GM12878 (cell line): ENCODE measurements around the gene HERPUD1. TPM values are rescaled to one million over a fixed set of nuclear protein-coding genes. Genes with fewer than 3 reads are reported as not detected.
A peak's percentile ranks its signal among the peaks of the same experiment; 100 is the strongest.

Source experiments
- ATAC-seq: fragments of 200-7000 bp; cut with Tn5 transposase; 3 replicates; pipeline ENCODE4 v1.9.1; 2020; ENCODE audit warnings: mild to moderate bottlenecking, moderate library complexity
- BruUV-seq: library from RNA; stranded (reverse); fragments of 400-500 nt; replicated peaks from 2 replicates; lab custom pipeline; 2021; lab: Mats Ljungman, UMichigan
- CTCF ChIA-PET: fragments of 300-600 bp; sonication (Branson Sonifier 250); formaldehyde crosslinking; extraction: SDS; loops from one replicate; lab custom pipeline; 2021; ENCODE audit warnings: inconsistent platforms; lab: Yijun Ruan, JAX
- POLR2A ChIA-PET: fragments of 350-600 bp; formaldehyde crosslinking; extraction: SDS; loops from one replicate; lab custom pipeline; 2021; ENCODE audit warnings: inconsistent platforms; lab: Charles Lee
- RAD21 ChIA-PET: fragments of 300-600 bp; sonication (Branson Sonifier 250); formaldehyde crosslinking; loops from one replicate; lab custom pipeline; 2023; ENCODE audit warnings: antibody characterized with exemption; ENCODE audit not compliant: unreplicated experiment; lab: Charles Lee
- SMC1A ChIA-PET: fragments of 300-600 bp; sonication (Branson Sonifier 250); formaldehyde crosslinking; loops from one replicate; lab custom pipeline; 2023; ENCODE audit not compliant: unreplicated experiment, uncharacterized antibody; lab: Charles Lee
- DNase-seq: peaks from one replicate; pipeline ENCODE4 v3.0.0-alpha.2; 2011; ENCODE audit warnings: low read depth, low spot score
- FAIRE-seq: peaks from 3 replicates; lab custom pipeline; 2011; peaks lifted over from hg19 to GRCh38; lab: Jason Lieb, UNC
- H2AFZ ChIP-seq: 2 replicates; pipeline ENCODE4 v1.6.0; 2011; ENCODE audit warnings: low read depth, low read length, control low read depth; ENCODE audit not compliant: control insufficient read depth
- H3K27ac ChIP-seq: 2 replicates; pipeline ENCODE4 v1.5.1; 2011; ENCODE audit warnings: control low read depth; ENCODE audit not compliant: control insufficient read depth, insufficient read depth
- H3K27me3 ChIP-seq, 2 experiments: replicated peaks in 1 of 2; 2 replicates each; pipeline versions ENCODE4 v1.6.0 to v1.6.1; 2011; ENCODE audit warnings: low read length in 1 of 2; ENCODE audit not compliant: control insufficient read depth in 2 of 2, insufficient read depth in 2 of 2
- H3K36me3 ChIP-seq, 2 experiments: 2 replicates each; pipeline ENCODE4 v1.5.1; 2011; ENCODE audit warnings: low read length in 1 of 2; ENCODE audit not compliant: control insufficient read depth in 2 of 2, insufficient read depth in 2 of 2
- H3K4me1 ChIP-seq: 2 replicates; pipeline ENCODE4 v1.6.1; 2011; ENCODE audit warnings: mild to moderate bottlenecking, low read length, moderate library complexity, mixed read lengths; ENCODE audit not compliant: control insufficient read depth, insufficient read depth
- H3K4me2 ChIP-seq: 2 replicates; pipeline ENCODE4 v1.6.0; 2011; ENCODE audit warnings: control low read depth; ENCODE audit not compliant: control insufficient read depth, insufficient read depth
- H3K4me3 ChIP-seq: fragments of 200-600 bp; sonication (generic); 2 replicates; pipeline ENCODE4 v1.5.1; 2016
- H3K79me2 ChIP-seq: 2 replicates; pipeline ENCODE4 v1.6.0; 2011; ENCODE audit warnings: low read length; ENCODE audit not compliant: control insufficient read depth, insufficient read depth
- H3K9ac ChIP-seq: 2 replicates; pipeline ENCODE4 v1.8.0; 2011; ENCODE audit warnings: low read length, control low read depth, mixed read lengths; ENCODE audit not compliant: control insufficient read depth, insufficient read depth
- H3K9me3 ChIP-seq: replicated peaks from 3 replicates; pipeline ENCODE4 v1.5.1; 2011; ENCODE audit warnings: mild to moderate bottlenecking, low read length; ENCODE audit not compliant: control insufficient read depth, insufficient read depth
- H4K20me1 ChIP-seq: 2 replicates; pipeline ENCODE4 v1.6.0; 2011; ENCODE audit not compliant: control insufficient read depth, insufficient read depth
- NBN ChIP-seq: fragments of 450-650 bp; IDR thresholded peaks from 2 replicates; pipeline ENCODE4 v1.6.1; 2016
- NFYB ChIP-seq: IDR thresholded peaks from 2 replicates; pipeline ENCODE4 v1.6.1; 2011; ENCODE audit warnings: low read depth, mild to moderate bottlenecking, low read length, improper control_type of control experiment, moderate library complexity; ENCODE audit not compliant: insufficient read depth
- NR2C2 ChIP-seq: IDR thresholded peaks from 2 replicates; pipeline ENCODE4 v1.6.1; 2011; ENCODE audit warnings: borderline replicate concordance, low read depth; ENCODE audit not compliant: control insufficient read depth, insufficient read length
- NR2F1 ChIP-seq: fragments of 450-650 bp; conservative IDR thresholded peaks from 2 replicates; pipeline ENCODE4 v1.6.1; 2017; ENCODE audit warnings: mild to moderate bottlenecking
- RAD21 ChIP-seq: IDR thresholded peaks from 2 replicates; pipeline ENCODE4 v1.6.1; 2011; ENCODE audit warnings: mild to moderate bottlenecking, low read depth, low read length, moderate library complexity; ENCODE audit not compliant: insufficient read depth
- YY1 ChIP-seq: IDR thresholded peaks from 2 replicates; pipeline ENCODE4 v1.6.1; 2011; ENCODE audit warnings: low read depth, mild to moderate bottlenecking, low read length
- ZSCAN29 ChIP-seq: fragments of 450-650 bp; IDR thresholded peaks from 2 replicates; pipeline ENCODE4 v1.6.1; 2017; ENCODE audit warnings: mild to moderate bottlenecking, moderate library complexity
- WGBS: methylation state at CpG from one replicate; pipeline ENCODE4 v1.1.6; 2016; ENCODE audit warnings: low lambda C conversion rate; ENCODE audit not compliant: insufficient replicate concordance, insufficient coverage; ENCODE audit errors: missing lambda C conversion rate; 5-methylcytosine and 5-hydroxymethylcytosine counted together
- in situ Hi-C: fragments of 300-500 bp; cut with MboI; formaldehyde crosslinking; loops from 9 replicates; pipeline ENCODE4 v1.14.3; 2018; ENCODE audit warnings: mixed read lengths
- intact Hi-C: fragments of 100-400 bp; cut with micrococcal nuclease; formaldehyde crosslinking; loops from one replicate; pipeline ENCODE4 v1.14.2; 2022; ENCODE audit not compliant: unreplicated experiment
- polyA plus RNA-seq, 11 experiments: library from polyadenylated mRNA; depleted of rRNA in 4 of 11; unstranded in 6 of 11; stranded (reverse) in 5 of 11; fragments of >200 nt; fragmentation: Nextera tagmentation in 4 of 11; fragmentation: Illumina TruSeq in 1 of 11; extraction: Ambion mirVana in 4 of 11; extraction: Trizol in 1 of 11; gene quantifications; 1 replicate in 1 of 11; 2 replicates in 10 of 11; pipeline versions ENCODE4 v1.2.1 to v1.2.3, GENCODE V29; 2011 to 2016; ENCODE audit warnings: inconsistent platforms in 2 of 11, missing spikeins in 2 of 11, low read depth in 1 of 11
- total RNA-seq, 4 experiments: library from RNA; depleted of rRNA in 3 of 4; stranded (reverse); fragments of >200 nt in 3 of 4; fragmentation: Illumina TruSeq in 1 of 4; extraction: Trizol in 1 of 4; gene quantifications; 2 replicates each; pipeline versions ENCODE4 v1.2.1 to v1.2.3, GENCODE V29; 2013 to 2021

HERPUD1 gene
- total and polyA plus RNA-seq, 10 of the 15 experiments (the other 5 are each of a cell fraction or from before 2014, with no cell fraction given): 32.6 to 212 (median 122) TPM

- FAIRE-seq (no peak), DNase-seq (no peak), ATAC-seq (peak; percentile 6; the same call in 2 of the 3 replicates)
- H3K9ac ChIP-seq: peak overlapping the region; percentile 88
- 0% methylated on average over 7 of the region's 7 CpGs for WGBS
- H3K9me3 ChIP-seq: no peaks in the 10 kb centered on the region
- RAD21 ChIA-PET: interaction anchor here (1.2 to 22.4 kb wide), 7 partner anchors 9 to 130 kb away, joined by 3 to 473 read pairs (median 35); partner anchors contain the start of gene CETP
- POLR2A ChIA-PET: interaction anchor here (1.2 to 15.9 kb wide), 8 partner anchors 6 to 56 kb away, joined by 4 to 343 read pairs (median 48); no protein-coding TSS in a partner anchor
- H4K20me1 ChIP-seq: no peaks in the 10 kb centered on the region
- peak overlapping the region; percentile 88 for H3K27ac ChIP-seq
- H3K4me2 ChIP-seq: peak overlapping the region; percentile 92
- peaks cover 76% of the 10 kb centered on the region for H3K79me2 ChIP-seq
- peaks cover 32% of the 10 kb centered on the region for H3K4me1 ChIP-seq
- CTCF ChIA-PET: interaction anchor here (0.6 to 19.4 kb wide), 10 partner anchors 8 to 55 kb away, joined by 3 to 420 read pairs (median 6); partner anchors contain the start of gene CETP
- no peaks in the 10 kb centered on the region; a peak in 1 of 4 replicates for H3K36me3 ChIP-seq
- in situ Hi-C loops (no loop called here), intact Hi-C loops (loop anchor here (1.0 kb wide), 2 partner anchors 9 to 19 kb away; no protein-coding TSS in a partner anchor)
- TF ChIP-seq NR2C2 (no peak), YY1 (no peak), NBN (no peak), NFYB (no peak), ZSCAN29 (peak; percentile 8; the same call in 1 of the 2 replicates), NR2F1 (peak; percentile 31; the same call in 1 of the 2 replicates), RAD21 (no peak)
- SMC1A ChIA-PET: interaction anchor here (2.4 to 31.6 kb wide), 5 partner anchors 9 to 55 kb away, joined by 12 to 604 read pairs (median 111); partner anchors contain the start of gene CETP
- peak overlapping the region; percentile 79 for H3K4me3 ChIP-seq
- peak overlapping the region; percentile 83 for H2AFZ ChIP-seq
- no TSS peak for BruUV-seq
- no peaks in the 10 kb centered on the region for H3K27me3 ChIP-seq
Measured at GRCh38 chr16:56989988-56990387, 58.0 kb downstream of the HERPUD1 start.
